ENCODE results near the gene ARID5B.

Gene ARID5B

GRCh38 chr10:61985715-61986114 is 84.2 kb downstream of the ARID5B start:
- no peak for FAIRE-seq
- TF ChIP-seq CTCF (IDR thresholded peaks at IDR 0.05; ENCODE audit: insufficient read depth, missing control alignments): no peak
- DNase-seq (ENCODE audit: insufficient read length, low spot score): no peak

- DNase-seq (ENCODE audit: insufficient read length, low spot score): no peak
- no peak for FAIRE-seq
- TF ChIP-seq CTCF (IDR thresholded peaks at IDR 0.05; ENCODE audit: insufficient read depth, missing control alignments): no peak
Observed at GRCh38 chr10:61986382-61986781, 84.9 kb downstream of the ARID5B start.

- FAIRE-seq: no peak
Observed at GRCh38 chr10:61986788-61987492, 85.4 kb downstream of the ARID5B start.

GRCh38 chr10:61987537-61987936 is 86.0 kb downstream of the ARID5B start:
- DNase-seq (ENCODE audit: insufficient read length, low spot score) (no peak), FAIRE-seq (no peak)
- no peak for TF ChIP-seq CTCF (IDR thresholded peaks at IDR 0.05; ENCODE audit: insufficient read depth, missing control alignments)

More at GRCh38 chr10:61986788-61987492, 85.4 kb downstream of the ARID5B start:
- TF ChIP-seq CTCF (IDR thresholded peaks at IDR 0.05; ENCODE audit: insufficient read depth, missing control alignments): no peak
- no peak for DNase-seq (ENCODE audit: insufficient read length, low spot score)

- TF ChIP-seq CTCF (IDR thresholded peaks at IDR 0.05; ENCODE audit: insufficient read depth, missing control alignments): no peak
- DNase-seq (ENCODE audit: insufficient read length, low spot score): no peak
- no peak for FAIRE-seq
Observed at GRCh38 chr10:61987951-61988379, 86.5 kb downstream of the ARID5B start.

- FAIRE-seq: no peak
Observed at GRCh38 chr10:61989995-61990760, 88.7 kb downstream of the ARID5B start.

More at GRCh38 chr10:61989995-61990760, 88.7 kb downstream of the ARID5B start:
- TF ChIP-seq CTCF (IDR thresholded peaks at IDR 0.05; ENCODE audit: insufficient read depth, missing control alignments): no peak
- no peak for DNase-seq (ENCODE audit: insufficient read length, low spot score)

Data from D721Med (cell line).